NCI-H748 (cell line): ENCODE results near the gene PHF20.
"Not testable (repeated sequence)": the region's sequence is repeated elsewhere in the genome, so short reads cannot be mapped to it uniquely, and the experiment has no call there.

Experiments
- DNase-seq: peaks from one replicate; lab custom pipeline; 2025; ENCODE audit not compliant: unreplicated experiment; lab: John Stamatoyannopoulos, UW

The PHF20 gene

GRCh38 chr20:35771689-35772562, at the start of gene PHF20:
TSS of gene PHF20 (plus strand) at chr20:35772015. CDS start at chr20:35801523, 29,508 bp downstream.
- peak; percentile 95 for DNase-seq

- DNase-seq = not testable (repeated sequence)
Observed at GRCh38 chr20:35723275-35723639, 48.6 kb upstream of the PHF20 start.

GRCh38 chr20:35723652-35724320, 48.0 kb upstream of the PHF20 start:
- DNase-seq = not testable (repeated sequence)

- DNase-seq = no peak
Observed at GRCh38 chr20:35724321-35725230, 47.2 kb upstream of the PHF20 start.

- no peak for DNase-seq
Observed at GRCh38 chr20:35726842-35727711, 44.7 kb upstream of the PHF20 start.

- no peak for DNase-seq
Observed at GRCh38 chr20:35729283-35729807, 42.5 kb upstream of the PHF20 start.

GRCh38 chr20:35729836-35730582, 41.8 kb upstream of the PHF20 start:
- no peak for DNase-seq

- DNase-seq = no peak
Observed at GRCh38 chr20:35730583-35731468, 41.0 kb upstream of the PHF20 start.

GRCh38 chr20:35731469-35731788, 40.4 kb upstream of the PHF20 start:
- DNase-seq = no peak

GRCh38 chr20:35731862-35732643, 39.8 kb upstream of the PHF20 start:
- DNase-seq = no peak

- DNase-seq = no peak
Observed at GRCh38 chr20:35732644-35732982, 39.2 kb upstream of the PHF20 start.

GRCh38 chr20:35734374-35734773, 37.4 kb upstream of the PHF20 start:
- DNase-seq = no peak

- no peak for DNase-seq
Observed at GRCh38 chr20:35734777-35735649, 36.8 kb upstream of the PHF20 start.

- DNase-seq = no peak
Observed at GRCh38 chr20:35735826-35736470, 35.9 kb upstream of the PHF20 start.

- no peak for DNase-seq
Observed at GRCh38 chr20:35737865-35738333, 33.9 kb upstream of the PHF20 start.
